IMR-90 (cell line): ENCODE data around the gene FNDC5. TPM values are rescaled to one million over a fixed set of nuclear protein-coding genes. Genes with fewer than 3 reads are reported as not detected.

Source experiments
- ATAC-seq: fragments of 200-7000 bp; cut with Tn5 transposase; 2 replicates; pipeline ENCODE4 v1.9.1; 2020; ENCODE audit warnings: low read depth, mild to moderate bottlenecking, moderate library complexity
- BruUV-seq: library from RNA; stranded (reverse); fragments of 400-500 nt; replicated peaks from 2 replicates; lab custom pipeline; 2021; lab: Mats Ljungman, UMichigan
- CTCF ChIA-PET: fragments of 300-600 bp; formaldehyde crosslinking; extraction: SDS; loops from one replicate; lab custom pipeline; 2021; ENCODE audit warnings: antibody characterized with exemption; lab: Yijun Ruan, JAX
- POLR2A ChIA-PET: fragments of 300-600 bp; sonication (Branson Sonifier 250); formaldehyde crosslinking; loops from one replicate; lab custom pipeline; 2022; ENCODE audit warnings: antibody characterized with exemption; ENCODE audit not compliant: unreplicated experiment; lab: Charles Lee
- DNase-seq: peaks from one replicate; pipeline ENCODE4 v3.0.0; 2013
- H2AFZ ChIP-seq: replicated peaks from 2 replicates; pipeline ENCODE3; 2013; ENCODE audit warnings: low read length, mild to moderate bottlenecking; ENCODE audit not compliant: poor library complexity
- H2AK5ac ChIP-seq: 2 replicates; pipeline ENCODE4 v1.6.1; 2013; ENCODE audit warnings: low read depth, low read length, inconsistent platforms
- H2AK9ac ChIP-seq: replicated peaks from 2 replicates; pipeline ENCODE3; 2013; ENCODE audit warnings: mild to moderate bottlenecking, low read depth, low read length, moderate library complexity; ENCODE audit not compliant: poor library complexity
- H2BK120ac ChIP-seq: 2 replicates; pipeline ENCODE4 v1.6.1; 2013; ENCODE audit warnings: low read depth, low read length, inconsistent platforms
- H2BK15ac ChIP-seq: 3 replicates; pipeline ENCODE4 v1.6.1; 2013; ENCODE audit warnings: low read depth, low read length, inconsistent platforms
- H2BK20ac ChIP-seq: 2 replicates; pipeline ENCODE4 v1.6.1; 2013; ENCODE audit warnings: low read depth, mild to moderate bottlenecking, inconsistent platforms, low read length, moderate library complexity
- H2BK5ac ChIP-seq: 2 replicates; pipeline ENCODE4 v1.6.1; 2013; ENCODE audit warnings: mild to moderate bottlenecking, low read depth, low read length, inconsistent platforms; ENCODE audit not compliant: poor library complexity, severe bottlenecking
- H3K14ac ChIP-seq: replicated peaks from 2 replicates; pipeline ENCODE4 v1.6.1; 2013; ENCODE audit warnings: low read depth, low read length, inconsistent platforms
- H3K18ac ChIP-seq: 2 replicates; pipeline ENCODE4 v1.6.1; 2013; ENCODE audit warnings: low read depth, low read length, control low read depth
- H3K23ac ChIP-seq: 2 replicates; pipeline ENCODE4 v1.6.1; 2013; ENCODE audit warnings: low read depth, low read length, inconsistent platforms
- H3K27ac ChIP-seq: 2 replicates; pipeline ENCODE4 v1.5.1; 2013; ENCODE audit warnings: mild to moderate bottlenecking, control low read depth, low read length; ENCODE audit not compliant: insufficient read depth
- H3K27me3 ChIP-seq: 2 replicates; pipeline ENCODE4 v1.6.1; 2013; ENCODE audit warnings: low read length; ENCODE audit not compliant: control insufficient read depth, insufficient read depth
- H3K36me3 ChIP-seq: 2 replicates; pipeline ENCODE4 v1.6.1; 2013; ENCODE audit warnings: low read length, mixed read lengths; ENCODE audit not compliant: control insufficient read depth, insufficient read depth
- H3K4ac ChIP-seq: 2 replicates; pipeline ENCODE4 v1.6.1; 2013; ENCODE audit warnings: low read depth, low read length, inconsistent platforms
- H3K4me1 ChIP-seq: 2 replicates; pipeline ENCODE4 v1.6.1; 2013; ENCODE audit warnings: low read length, mixed read lengths; ENCODE audit not compliant: control insufficient read depth, insufficient read depth
- H3K4me2 ChIP-seq: 2 replicates; pipeline ENCODE4 v1.6.1; 2013; ENCODE audit warnings: low read depth, mild to moderate bottlenecking, control low read depth, low read length, moderate library complexity
- H3K4me3 ChIP-seq: 2 replicates; pipeline ENCODE4 v1.5.1; 2013; ENCODE audit warnings: low read depth, mild to moderate bottlenecking, control low read depth, low read length, moderate library complexity; ENCODE audit not compliant: insufficient read depth
- H3K56ac ChIP-seq: 2 replicates; pipeline ENCODE4 v1.6.1; 2013; ENCODE audit warnings: low read length, inconsistent platforms; ENCODE audit not compliant: insufficient read depth; ENCODE audit errors: extremely low read depth
- H3K79me1 ChIP-seq, 2 experiments: 2 replicates each; pipeline ENCODE4 v1.6.1; 2013; ENCODE audit warnings: low read length in 2 of 2, inconsistent platforms in 1 of 2, low read depth in 1 of 2
- H3K9ac ChIP-seq: 2 replicates; pipeline ENCODE4 v1.6.1; 2013; ENCODE audit warnings: low read depth, low read length, control low read depth
- H3K9me1 ChIP-seq: 2 replicates; pipeline ENCODE4 v1.6.1; 2013; ENCODE audit warnings: low read length, inconsistent platforms; ENCODE audit not compliant: insufficient read depth
- H3K9me3 ChIP-seq: 2 replicates; pipeline ENCODE4 v1.6.1; 2013; ENCODE audit warnings: low read length; ENCODE audit not compliant: control insufficient read depth, insufficient read depth
- H4K20me1 ChIP-seq: 2 replicates; pipeline ENCODE4 v1.6.1; 2013; ENCODE audit warnings: low read length, inconsistent platforms; ENCODE audit not compliant: insufficient read depth
- H4K5ac ChIP-seq: 2 replicates; pipeline ENCODE4 v1.6.1; 2013; ENCODE audit warnings: mild to moderate bottlenecking, low read depth, low read length, control low read depth
- H4K8ac ChIP-seq, 2 experiments: 2 replicates each; pipeline ENCODE4 v1.6.1; 2013; ENCODE audit warnings: low read depth in 2 of 2, low read length in 2 of 2, control low read depth in 1 of 2, inconsistent platforms in 1 of 2
- H4K91ac ChIP-seq: 2 replicates; pipeline ENCODE4 v1.6.1; 2013; ENCODE audit warnings: low read depth, low read length, inconsistent platforms; ENCODE audit not compliant: insufficient read depth
- CEBPB ChIP-seq: IDR thresholded peaks from 2 replicates; pipeline ENCODE4 v1.6.1; 2012; ENCODE audit warnings: low read depth, low read length, improper control_type of control experiment
- CTCF ChIP-seq: conservative IDR thresholded peaks from 2 replicates; pipeline ENCODE4 v1.5.1; 2012; ENCODE audit warnings: mild to moderate bottlenecking, low read depth, low read length, improper control_type of control experiment
- FOS ChIP-seq: fragments of 150-350 bp; IDR thresholded peaks from 2 replicates; pipeline ENCODE4 v1.6.1; 2016; ENCODE audit warnings: low read depth, low read length
- POLR2A ChIP-seq: IDR thresholded peaks from 2 replicates; pipeline ENCODE4 v1.6.1; 2012; ENCODE audit warnings: mild to moderate bottlenecking, low read depth, low read length
- WGBS, 2 experiments: methylation state at CpG; one replicate each; pipeline versions ENCODE4 v1.1.5 to v1.1.7; 2013; ENCODE audit warnings: missing lambda C conversion rate in 2 of 2; ENCODE audit not compliant: insufficient read length in 1 of 2; ENCODE audit errors: extremely low coverage in 2 of 2; 5-methylcytosine and 5-hydroxymethylcytosine counted together
- dilution Hi-C: fragments of 300-500 bp; cut with HindIII; formaldehyde crosslinking; loops from one replicate; pipeline ENCODE4 v1.14.3; 2018; ENCODE audit warnings: low sequenced_read_pairs; ENCODE audit not compliant: unreplicated experiment
- in situ Hi-C: fragments of 300-500 bp; cut with MboI; formaldehyde crosslinking; loops from 3 replicates; pipeline ENCODE4 v1.14.3; 2019; ENCODE audit warnings: low sequenced_read_pairs, inconsistent platforms, mixed read lengths
- intact Hi-C: fragments of 100-400 bp; cut with micrococcal nuclease; formaldehyde crosslinking; loops from 2 replicates; pipeline ENCODE4 v1.10.0; 2022
- polyA plus RNA-seq, 3 experiments: library from polyadenylated mRNA; depleted of rRNA; stranded (reverse); fragments of >200 nt; gene quantifications; 2 replicates each; pipeline ENCODE4 v1.2.3, GENCODE V29; 2012; ENCODE audit warnings: low replicate concordance in 1 of 3
- total RNA-seq: library from RNA; depleted of rRNA; stranded (reverse); fragments of >200 nt; gene quantifications from 2 replicates; pipeline ENCODE4 v1.2.3, GENCODE V29; 2012

Gene FNDC5
- total and polyA plus RNA-seq, 2 of the 4 experiments (the other 2 are of a cell fraction) = 1.2 to 1.6 TPM

GRCh38 chr1:32895325-32896215 is 24.9 kb upstream of the FNDC5 start:
- intact Hi-C loops = no loop called here

More at GRCh38 chr1:32895325-32896215, 24.9 kb upstream of the FNDC5 start:
- WGBS, 2 experiments = 82% methylated on average over 9 of the region's 26 CpGs; no CpG with 5 or more reads in 1 of the 2 experiments
- no peaks in the 10 kb centered on the region for H4K20me1 ChIP-seq
- no peak for DNase-seq
- peaks cover 2% of the 10 kb centered on the region; the same call in 1 of the 2 replicates for H3K4me1 ChIP-seq
- no peak overlapping the region for H3K23ac ChIP-seq
- H2AK9ac ChIP-seq = no peak overlapping the region
- H2AK5ac ChIP-seq = no peak overlapping the region
- peaks cover 2% of the 10 kb centered on the region; the same call in 1 of the 2 replicates for H3K9me3 ChIP-seq
- no peak for ATAC-seq
- no peak overlapping the region for H4K8ac ChIP-seq
- H3K27ac ChIP-seq = no peak overlapping the region
- no peak overlapping the region for H2BK15ac ChIP-seq
- peaks cover 1% of the 10 kb centered on the region; the same call in 1 of the 2 replicates for H3K36me3 ChIP-seq
- H2BK20ac ChIP-seq = no peak overlapping the region
- ChIA-PET POLR2A (no interaction called here), CTCF (no interaction called here)
- BruUV-seq = no TSS peak
- in situ Hi-C loops (no loop called here), dilution Hi-C loops (no loop called here)
- H2BK120ac ChIP-seq = no peak overlapping the region
- H3K4me3 ChIP-seq = no peak overlapping the region
- H3K9ac ChIP-seq = no peak overlapping the region
- H3K4ac ChIP-seq = no peak overlapping the region
- H3K56ac ChIP-seq = no peak overlapping the region
- no peak overlapping the region for H2AFZ ChIP-seq
- no peak overlapping the region for H4K91ac ChIP-seq
- TF ChIP-seq POLR2A (no peak), FOS (no peak), CTCF (no peak), CEBPB (no peak)
- H4K5ac ChIP-seq = no peak overlapping the region
- H3K79me1 ChIP-seq = peaks cover 0 to 5% of the 10 kb centered on the region in 2 experiments; a peak in 1 of 4 replicates
- no peak overlapping the region for H3K4me2 ChIP-seq
- peaks cover 20% of the 10 kb centered on the region for H3K27me3 ChIP-seq
- H3K9me1 ChIP-seq = peaks cover 6% of the 10 kb centered on the region; the same call in 1 of the 2 replicates
- no peak overlapping the region for H3K14ac ChIP-seq
- H3K18ac ChIP-seq = no peak overlapping the region
- H2BK5ac ChIP-seq = no peak overlapping the region
